Stimulated activated CD4-positive, alpha-beta T cell treated with anti-CD3 and anti-CD28 coated beads, Interleukin-2, amount 100 ng/mL, for 4 hours (primary cell): ENCODE results near the gene SSU72.

Experiments
- DNase-seq: peaks from one replicate; pipeline ENCODE4 v3.0.0-alpha.2; 2020; ENCODE audit warnings: low read depth

SSU72 gene

GRCh38 chr1:1610796-1611195 is 36.1 kb upstream of the SSU72 start:
- no peak for DNase-seq

DNA sequence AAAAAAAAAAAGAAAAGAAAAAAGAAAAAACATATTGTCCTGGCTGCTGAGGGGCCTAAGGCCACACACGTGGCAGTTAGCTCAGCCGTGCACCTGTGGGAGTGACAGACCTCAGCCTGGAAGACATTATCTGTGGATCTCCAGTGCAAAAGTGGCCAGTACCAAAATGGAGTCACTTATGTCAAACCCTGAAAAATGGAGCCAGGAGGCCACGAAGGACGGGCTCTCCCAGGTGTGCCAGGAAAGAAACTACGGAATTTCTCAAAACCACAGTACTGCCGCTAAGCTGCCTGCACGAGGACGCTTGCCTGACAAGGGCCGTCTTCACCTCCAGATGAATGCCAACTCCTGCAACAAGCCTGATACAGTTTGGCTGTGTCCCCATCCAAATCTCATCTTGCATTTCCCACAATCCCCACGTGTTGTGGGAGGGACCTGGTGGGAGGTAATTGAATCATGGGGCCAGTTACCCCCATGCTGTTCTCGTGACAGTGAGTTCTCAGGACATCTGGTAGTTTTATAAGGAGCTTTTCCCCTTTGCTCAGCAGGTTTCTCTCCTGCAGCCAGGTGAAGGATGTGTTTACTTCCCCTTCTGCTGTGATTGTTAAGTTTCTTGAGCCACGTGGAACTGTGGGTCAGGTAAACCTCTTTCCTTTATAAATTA is 35.3 kb upstream of the SSU72 start:
- no peak for DNase-seq

DNA sequence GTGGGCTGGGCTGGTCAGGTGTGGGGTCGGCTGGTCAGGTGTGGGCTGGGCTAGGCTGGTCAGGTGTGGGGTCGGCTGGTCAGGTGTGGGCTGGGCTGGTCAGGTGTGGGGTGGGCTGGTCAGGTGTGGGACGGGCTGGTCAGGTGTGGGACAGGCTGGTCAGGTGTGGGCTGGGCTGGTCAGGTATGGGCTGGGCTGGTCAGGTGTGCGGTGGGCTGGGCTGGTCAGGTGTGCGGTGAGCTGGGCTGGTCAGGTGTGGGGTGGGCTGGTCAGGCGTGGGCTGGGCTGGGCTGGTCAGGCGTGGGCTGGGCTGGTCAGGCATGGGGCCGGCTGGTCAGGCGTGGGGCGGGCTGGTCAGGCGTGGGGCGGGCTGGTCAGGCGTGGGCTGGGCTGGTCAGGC is 31.6 kb upstream of the SSU72 start:
- no peak for DNase-seq

DNA sequence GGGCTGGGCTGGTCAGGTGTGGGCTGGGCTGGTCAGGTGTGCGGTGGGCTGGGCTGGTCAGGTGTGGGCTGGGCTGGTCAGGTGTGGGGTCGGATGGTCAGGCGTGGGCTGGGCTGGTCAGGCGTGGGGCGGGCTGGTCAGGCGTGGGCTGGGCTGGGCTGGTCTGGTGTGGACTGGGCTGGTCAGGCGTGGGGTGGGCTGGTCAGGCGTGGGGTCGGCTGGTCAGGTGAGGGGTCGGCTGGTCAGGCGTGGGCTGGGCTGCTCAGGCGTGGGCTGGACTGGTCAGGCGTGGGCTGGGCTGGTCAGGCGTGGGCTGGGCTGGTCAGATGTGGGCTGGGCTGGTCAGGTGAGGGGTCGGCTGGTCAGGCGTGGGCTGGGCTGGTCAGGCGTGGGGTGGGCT is 31.1 kb upstream of the SSU72 start:
- DNase-seq = no peak

GRCh38 chr1:1605034-1605591 is 30.4 kb upstream of the SSU72 start:
- no peak for DNase-seq

GRCh38 chr1:1604374-1605033 is 29.8 kb upstream of the SSU72 start:
- DNase-seq = no peak

GRCh38 chr1:1603671-1604373 is 29.2 kb upstream of the SSU72 start:
- no peak for DNase-seq

DNA sequence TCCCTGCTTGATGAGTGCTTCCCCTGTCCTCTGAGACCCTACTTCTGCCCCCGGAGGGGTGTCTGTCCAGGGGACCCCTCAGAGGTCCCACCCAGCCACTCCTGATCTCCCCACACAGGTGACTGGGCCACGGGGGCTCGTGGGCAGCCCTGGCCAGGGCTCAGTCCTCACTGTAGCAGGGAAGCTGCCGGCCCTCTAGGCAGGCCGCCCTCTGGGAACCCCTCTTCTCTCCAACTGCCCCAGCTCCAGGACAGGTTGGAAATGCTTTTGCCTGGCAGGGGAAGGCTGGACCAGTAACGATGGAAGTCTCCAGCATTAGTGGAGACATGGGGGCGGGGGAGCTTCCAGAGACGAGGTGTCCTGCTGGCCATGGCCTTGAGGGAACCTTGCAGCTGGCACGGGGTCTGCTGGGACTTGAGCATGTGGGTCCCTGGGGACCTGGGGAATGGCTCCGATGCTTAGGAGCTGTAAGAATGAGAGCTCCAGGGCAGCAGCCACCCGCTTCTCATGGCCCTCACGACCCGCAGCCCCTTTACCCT is 28.4 kb upstream of the SSU72 start:
- no peak for DNase-seq

GRCh38 chr1:1602304-1602967 is 27.8 kb upstream of the SSU72 start:
- no peak for DNase-seq

GRCh38 chr1:1601564-1602303 is 27.1 kb upstream of the SSU72 start:
- no peak for DNase-seq

DNA sequence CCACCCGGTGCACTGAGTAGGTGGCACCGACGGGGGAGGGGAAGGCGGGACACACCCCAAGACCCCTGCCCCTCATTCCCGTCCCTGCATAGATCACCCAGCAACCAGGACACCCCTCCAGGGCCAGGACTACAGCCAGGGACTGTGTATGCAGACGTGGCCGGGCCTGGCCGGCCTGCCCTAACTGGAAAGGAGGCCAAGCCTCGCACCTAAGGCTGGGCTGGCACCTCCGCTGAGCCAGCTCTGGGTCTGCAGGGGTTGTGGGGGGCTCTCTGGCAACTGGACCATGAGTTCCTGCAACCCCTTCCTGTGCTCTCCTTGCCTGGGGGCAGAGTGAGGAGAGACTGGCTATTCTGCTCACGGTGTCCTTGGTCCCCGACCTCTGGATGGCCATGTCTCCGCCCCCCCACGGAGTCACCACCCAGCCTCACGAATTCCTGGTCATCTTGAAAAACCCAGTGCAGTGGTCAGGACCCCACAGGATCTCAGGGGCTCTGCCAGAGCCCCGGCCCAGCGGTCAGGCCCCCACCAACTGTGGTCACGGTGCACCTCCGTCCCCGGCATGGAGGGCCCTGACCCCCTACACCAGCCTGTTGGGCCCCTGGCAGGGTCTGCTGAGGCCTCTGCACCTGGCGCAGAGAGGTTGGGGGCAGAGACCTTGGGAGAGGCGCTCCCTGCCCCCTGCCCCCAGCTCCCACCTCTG is 26.3 kb upstream of the SSU72 start:
- DNase-seq = no peak

DNA sequence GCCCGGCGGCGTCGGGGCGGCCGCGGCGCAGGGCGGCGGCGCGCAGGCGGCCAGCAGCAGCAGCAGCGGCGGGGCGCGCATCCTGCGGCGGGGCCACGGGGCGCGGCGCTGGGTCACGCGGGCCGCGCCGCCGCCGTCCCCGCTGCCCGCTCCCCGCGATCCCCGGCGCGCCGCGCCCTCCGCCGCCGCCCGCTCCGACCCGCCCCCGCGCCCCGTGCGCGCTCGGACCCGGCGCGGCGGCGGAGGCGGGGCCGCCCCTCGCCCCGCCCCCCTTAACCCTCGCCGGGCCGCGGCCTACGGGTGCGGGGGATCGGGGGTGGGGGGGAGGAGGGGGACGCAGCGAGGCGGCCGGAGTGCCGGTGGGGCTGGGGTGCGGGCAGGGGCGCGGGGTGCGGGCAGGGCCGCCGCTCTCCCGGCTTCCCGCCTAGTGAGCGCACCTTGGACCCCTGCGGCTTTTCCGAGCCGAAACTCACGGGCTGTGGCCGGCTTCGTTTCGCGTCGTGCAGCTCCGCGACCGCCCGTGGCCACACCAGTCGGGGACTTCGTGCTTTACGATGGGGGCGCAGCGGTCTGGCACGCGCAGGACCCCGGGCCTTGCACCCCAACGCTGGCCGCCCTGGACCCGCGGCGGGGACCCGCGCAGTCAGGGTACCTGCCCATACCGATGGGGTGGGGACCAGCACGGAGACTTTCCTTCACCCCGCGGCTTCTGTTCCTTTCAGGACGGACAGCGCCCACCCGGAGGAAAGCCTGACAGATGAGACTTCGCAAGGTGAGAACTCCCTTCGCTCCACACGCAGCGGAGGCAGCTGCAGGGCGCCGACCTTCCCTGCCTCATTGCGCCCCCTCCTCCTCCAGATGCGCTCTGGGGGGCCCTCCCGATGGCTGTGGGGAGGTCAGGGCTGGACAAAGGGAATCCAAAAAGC is 25.5 kb upstream of the SSU72 start, which contains the start of gene FNDC10:
Gene FNDC10, minus strand, starts transcription at position 201 of the 926 bp plus-strand sequence. Its CDS starts 120 bp downstream, at position 81.
- no peak for DNase-seq

DNA sequence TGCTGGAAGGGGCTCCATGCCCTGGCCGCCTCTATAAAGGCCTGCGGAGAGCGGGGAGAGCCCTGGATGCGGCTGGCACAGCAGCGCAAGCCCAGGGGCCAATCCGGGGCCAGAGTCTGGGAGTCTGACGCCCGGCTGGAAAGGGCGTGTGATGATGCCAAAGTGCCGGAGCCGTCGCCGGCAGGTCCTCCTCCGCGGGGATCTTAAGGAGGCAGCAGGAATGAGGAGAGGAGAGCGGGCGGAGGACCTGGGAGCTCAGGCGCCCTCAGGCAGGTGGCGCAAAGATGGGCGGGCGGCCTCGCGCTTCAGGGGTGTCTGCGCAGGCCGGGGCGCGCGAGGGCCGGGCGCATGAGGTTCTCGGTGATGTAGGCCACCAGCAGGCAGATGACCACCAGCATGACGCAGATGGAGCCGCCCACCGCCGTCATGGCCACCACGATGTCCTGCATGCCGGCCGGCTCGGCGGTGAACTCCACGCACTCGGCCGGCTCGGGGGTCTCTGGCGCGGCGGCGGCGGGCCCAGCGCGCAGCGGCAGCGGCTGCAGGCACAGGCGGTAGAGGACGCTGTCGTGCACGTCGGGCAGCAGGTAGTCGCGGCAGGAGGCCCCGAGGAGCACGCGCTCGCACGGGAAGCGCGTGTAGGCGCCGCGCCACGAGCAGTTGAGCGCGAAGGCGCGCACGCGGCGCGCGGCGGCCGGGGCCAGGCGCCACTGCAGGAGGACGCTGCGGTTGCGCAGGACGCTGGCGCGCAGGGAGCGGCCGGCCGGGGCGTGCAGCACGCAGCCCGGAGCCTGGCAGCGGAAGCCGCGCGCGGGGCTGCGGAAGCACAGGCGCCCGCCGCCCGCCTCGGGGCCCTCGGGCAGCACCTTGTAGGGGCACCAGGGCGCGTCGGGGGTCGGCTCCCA is 24.6 kb upstream of the SSU72 start:
- DNase-seq = no peak

GRCh38 chr1:1598720-1599029 is 24.0 kb upstream of the SSU72 start:
- DNase-seq = no peak

- no peak for DNase-seq
Measured at GRCh38 chr1:1598051-1598719, 23.5 kb upstream of the SSU72 start.

DNA sequence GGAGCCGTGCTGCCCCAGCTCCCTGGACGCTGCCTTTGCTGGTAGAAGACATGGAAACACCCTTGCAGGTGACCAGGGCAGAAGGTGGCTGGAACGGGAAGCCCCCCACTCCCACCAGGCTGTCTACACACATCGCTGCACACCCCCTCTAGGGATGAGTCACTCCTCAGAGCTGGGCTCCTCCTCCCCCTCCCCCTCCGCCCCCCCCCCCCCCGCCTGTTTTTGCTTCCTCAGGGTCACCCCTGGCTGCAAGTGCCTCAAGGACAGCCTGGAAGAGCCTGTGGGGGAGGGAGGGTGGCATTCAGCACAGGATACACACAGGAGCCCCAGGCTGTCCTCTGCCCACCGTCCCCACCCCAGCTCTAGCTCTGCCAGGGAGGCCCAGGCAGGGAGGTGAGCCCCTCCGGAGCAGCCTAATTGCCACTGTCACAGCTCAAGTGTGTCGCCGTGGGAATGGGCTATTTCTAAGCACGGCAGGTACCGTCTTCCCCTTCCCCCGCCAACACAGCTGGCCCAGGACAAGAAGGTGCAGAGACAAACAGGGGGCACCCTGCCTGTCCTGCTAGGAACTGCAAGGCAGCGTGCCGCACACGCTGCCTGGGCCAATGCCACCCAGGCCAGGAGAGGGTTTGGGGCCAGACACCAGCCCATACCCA is 22.7 kb upstream of the SSU72 start:
- no peak for DNase-seq

DNA sequence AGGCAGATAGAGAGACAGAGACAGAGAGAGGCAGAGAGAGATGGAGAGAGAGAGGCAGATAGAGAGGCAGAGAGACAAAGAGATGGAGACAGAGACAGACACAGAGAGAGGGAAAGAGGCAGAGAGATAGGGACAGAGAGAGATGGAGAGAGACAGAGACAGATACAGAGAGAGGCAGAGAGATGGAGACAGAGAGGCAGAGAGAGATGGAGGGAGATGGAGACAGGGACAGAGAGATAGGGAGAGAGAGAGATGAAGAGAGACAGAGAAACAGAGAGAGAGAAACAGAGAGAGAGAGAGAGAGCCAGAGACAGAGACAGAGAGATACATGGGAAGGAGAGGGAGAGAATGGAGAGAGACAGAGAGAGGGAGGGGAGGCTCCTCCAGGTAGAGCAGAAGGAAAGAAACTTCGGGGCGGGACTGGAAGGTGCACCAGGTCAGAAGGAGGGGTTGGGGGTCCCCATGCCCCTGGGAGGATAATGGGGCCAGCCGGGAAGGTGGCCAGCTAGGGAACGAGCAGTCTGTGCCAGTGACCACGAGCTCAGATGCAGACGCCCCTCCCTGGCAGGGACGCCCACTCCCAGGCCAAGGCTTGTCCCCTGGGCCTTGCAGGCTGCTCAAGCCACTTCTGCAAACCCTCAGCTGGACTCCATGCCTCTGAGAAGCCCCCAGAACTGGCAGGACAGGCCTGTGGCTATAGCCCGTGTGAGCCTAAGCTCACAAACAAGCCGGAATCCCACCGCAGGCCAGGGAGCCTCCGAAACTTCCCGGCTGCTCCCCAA is 22.0 kb upstream of the SSU72 start:
- no peak for DNase-seq
